GM18505 (cell line): ENCODE results near the gene CEP44.
"Not testable (repeated sequence)": the region's sequence is repeated elsewhere in the genome, so short reads cannot be mapped to it uniquely, and the experiment has no call there.

Source experiments
- ATAC-seq: cut with Tn5 transposase; IDR thresholded peaks from one replicate; pipeline ENCODE4 v1.9.1; 2021; ENCODE audit not compliant: unreplicated experiment
- POLR2A ChIP-seq: IDR thresholded peaks from 4 replicates; pipeline ENCODE4 v1.6.1; 2011; ENCODE audit warnings: borderline replicate concordance; ENCODE audit not compliant: insufficient read depth, insufficient read length; ENCODE audit errors: extremely low read depth

Gene CEP44

DNA sequence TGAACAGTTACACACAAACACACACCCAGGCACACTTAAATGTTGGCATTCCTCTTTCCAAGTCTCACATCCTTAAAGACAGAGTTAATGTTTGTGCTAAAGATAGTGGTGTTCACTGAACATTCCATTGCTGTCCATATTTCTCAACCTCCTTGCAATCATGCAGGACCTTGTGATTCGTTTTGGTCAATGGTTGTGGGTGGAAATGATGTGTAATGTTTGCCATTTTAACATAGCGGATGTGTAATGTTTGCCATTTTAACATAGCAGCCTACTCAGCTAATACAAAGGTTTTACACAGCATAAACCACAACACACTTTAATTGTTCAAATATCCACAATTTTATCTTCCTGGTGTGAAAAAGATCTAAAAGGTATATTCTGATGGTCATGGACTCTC, 93.9 kb downstream of the CEP44 start:
- no peak for ATAC-seq
- TF ChIP-seq POLR2A = no peak

DNA sequence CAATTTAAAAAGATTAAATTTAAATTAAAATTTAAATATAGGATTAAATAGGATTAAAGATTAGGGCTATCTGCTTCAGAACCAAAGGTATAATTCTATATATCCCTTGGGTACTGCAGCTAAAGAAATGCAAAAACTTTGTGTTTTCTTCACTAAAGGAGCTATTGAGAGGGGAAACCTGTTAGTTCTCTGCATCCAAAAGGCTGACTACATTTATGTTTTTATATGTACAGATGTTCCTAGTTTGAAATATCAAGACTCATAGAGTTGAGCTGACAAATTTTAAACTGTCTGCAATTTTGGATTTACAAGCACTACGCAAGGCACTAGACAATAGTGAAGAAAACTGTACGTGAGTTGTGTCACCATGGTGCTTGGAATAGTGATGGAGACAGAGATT, 95.2 kb downstream of the CEP44 start:
- ATAC-seq = no peak
- no peak for TF ChIP-seq POLR2A

DNA sequence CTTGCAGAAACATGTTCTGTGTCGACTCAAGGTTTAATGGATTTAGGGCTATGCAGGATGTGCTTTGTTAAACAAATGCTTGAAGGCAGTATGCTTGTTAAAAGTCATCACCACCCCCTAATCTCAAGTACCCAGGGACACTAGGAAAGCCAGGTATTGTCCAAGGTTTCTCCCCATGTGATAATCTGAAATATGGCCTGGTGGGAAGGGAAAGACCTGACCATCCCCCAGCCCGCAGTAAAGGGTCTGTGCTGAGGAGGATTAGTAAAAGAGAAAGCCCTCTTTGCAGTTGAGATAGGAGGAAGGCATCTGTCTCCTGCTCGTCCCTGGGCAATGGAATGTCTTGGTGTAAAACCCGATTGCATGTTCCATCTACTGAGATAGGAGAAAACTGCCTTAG, 96.5 kb downstream of the CEP44 start:
- ATAC-seq = not testable (repeated sequence)

DNA sequence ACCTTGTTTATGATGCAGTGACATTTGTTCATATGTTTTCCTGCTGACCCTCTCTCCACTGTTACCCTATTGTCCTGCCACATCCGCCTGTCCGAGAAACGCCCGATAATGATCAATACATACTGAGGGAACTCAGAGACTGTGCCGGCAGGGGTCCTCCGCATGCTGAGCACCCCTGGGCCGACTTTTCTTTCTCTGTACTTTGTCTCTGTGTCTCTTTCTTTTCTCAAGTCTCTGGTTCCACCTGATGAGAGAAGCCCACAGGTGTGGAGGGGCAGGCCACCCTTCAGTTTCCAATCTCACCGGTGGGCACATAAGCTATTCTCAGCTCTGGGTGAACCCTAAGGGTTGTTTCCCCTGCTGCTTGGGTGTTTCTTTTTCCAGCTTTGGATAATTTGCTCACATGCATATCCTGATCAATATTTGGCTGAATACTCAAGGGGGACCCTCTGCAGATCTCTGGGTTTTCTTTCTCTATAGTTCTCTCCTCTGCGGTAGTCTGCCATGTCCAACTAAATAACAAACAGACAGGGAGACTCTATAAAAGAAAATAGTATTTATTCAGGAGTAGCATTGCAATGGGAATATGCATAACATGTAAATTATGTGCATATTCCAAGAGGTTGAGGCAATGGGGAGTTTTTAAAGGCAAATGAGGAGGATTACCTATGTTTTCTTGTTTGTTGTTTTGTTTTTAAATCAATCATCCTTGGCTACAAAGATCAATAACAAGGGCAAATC, 97.2 kb downstream of the CEP44 start:
- no peak for ATAC-seq
- no peak for TF ChIP-seq POLR2A

DNA sequence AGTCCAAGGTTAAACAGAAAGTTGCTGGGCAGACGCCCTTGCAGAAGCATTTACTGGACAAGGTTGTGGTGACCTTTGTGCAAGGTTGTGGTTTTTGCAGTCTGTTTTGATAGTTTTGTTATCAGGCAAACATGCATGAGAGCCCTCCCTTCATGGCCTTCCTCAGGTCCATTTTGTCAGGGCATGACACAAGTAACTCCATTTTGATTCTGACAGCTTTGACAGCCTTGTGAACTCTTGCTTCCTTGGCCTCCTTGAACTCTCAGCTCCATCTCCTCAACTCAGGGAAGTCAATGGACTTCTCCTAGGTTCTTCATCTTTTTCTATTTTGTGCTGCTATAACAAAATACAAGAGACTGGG, 97.7 kb downstream of the CEP44 start:
- TF ChIP-seq POLR2A = no peak
- no peak for ATAC-seq
